Mesenchymal stem cell (in vitro differentiated cells and primary cell): ENCODE measurements around the gene PAX5.

Source experiments
- DNase-seq: peaks from one replicate; pipeline ENCODE4 v3.0.0-alpha.2; 2013
- H2AFZ ChIP-seq: one replicate; pipeline ENCODE4 v1.6.1; 2013; ENCODE audit warnings: low read depth, mild to moderate bottlenecking, control low read depth, inconsistent platforms, low read length, moderate library complexity
- H2AK5ac ChIP-seq: 2 replicates; pipeline ENCODE4 v1.6.1; 2013; ENCODE audit warnings: low read length, moderate library complexity, mild to moderate bottlenecking, inconsistent platforms; ENCODE audit not compliant: severe bottlenecking
- H2BK120ac ChIP-seq: one replicate; pipeline ENCODE4 v1.6.1; 2013; ENCODE audit warnings: low read depth, mild to moderate bottlenecking, inconsistent platforms, low read length, moderate library complexity
- H2BK12ac ChIP-seq, 2 experiments: one replicate each; pipeline ENCODE4 v1.6.1; 2013; ENCODE audit warnings: inconsistent platforms in 2 of 2, low read length in 2 of 2, mild to moderate bottlenecking in 2 of 2, moderate library complexity in 2 of 2, control low read depth in 1 of 2
- H2BK15ac ChIP-seq: one replicate; pipeline ENCODE4 v1.6.1; 2013; ENCODE audit warnings: mild to moderate bottlenecking, low read depth, inconsistent platforms; ENCODE audit not compliant: poor library complexity, severe bottlenecking
- H2BK5ac ChIP-seq: 2 replicates; pipeline ENCODE4 v1.6.1; 2013; ENCODE audit warnings: low read depth, mild to moderate bottlenecking, low read length, control low read depth, inconsistent platforms; ENCODE audit not compliant: poor library complexity, severe bottlenecking
- H3K14ac ChIP-seq, 2 experiments: one replicate each; pipeline ENCODE4 v1.6.1; 2013; ENCODE audit warnings: inconsistent platforms in 2 of 2, low read length in 2 of 2, control low read depth in 1 of 2, mild to moderate bottlenecking in 1 of 2, moderate library complexity in 1 of 2
- H3K18ac ChIP-seq, 2 experiments: one replicate each; pipeline ENCODE4 v1.6.1; 2013; ENCODE audit warnings: inconsistent platforms in 2 of 2, low read length in 2 of 2, control low read depth in 1 of 2, low read depth in 1 of 2, mild to moderate bottlenecking in 1 of 2
- H3K23ac ChIP-seq, 2 experiments: one replicate each; pipeline ENCODE4 v1.6.1; 2013; ENCODE audit warnings: inconsistent platforms in 2 of 2, low read length in 2 of 2, mild to moderate bottlenecking in 2 of 2, moderate library complexity in 2 of 2, control low read depth in 1 of 2
- H3K27ac ChIP-seq: 2 replicates; pipeline ENCODE4 v1.5.1; 2013; ENCODE audit warnings: mild to moderate bottlenecking, moderate library complexity, low read length, control low read depth, inconsistent platforms; ENCODE audit not compliant: poor library complexity, severe bottlenecking
- H3K27me3 ChIP-seq, 2 experiments: 2 replicates each; pipeline versions ENCODE4 v1.6.1 to v1.7.0; 2013; ENCODE audit warnings: low read length in 2 of 2, mild to moderate bottlenecking in 2 of 2, moderate library complexity in 2 of 2, control low read depth in 1 of 2, inconsistent platforms in 1 of 2; ENCODE audit not compliant: control insufficient read depth in 1 of 2, insufficient read depth in 1 of 2
- H3K36me3 ChIP-seq, 2 experiments: 2 replicates each; pipeline versions ENCODE4 v1.6.1 to v1.7.0; 2013; ENCODE audit warnings: low read length in 2 of 2, control low read depth in 1 of 2, inconsistent platforms in 1 of 2, low read depth in 1 of 2, mild to moderate bottlenecking in 1 of 2; ENCODE audit not compliant: insufficient read depth in 2 of 2, control insufficient read depth in 1 of 2
- H3K4ac ChIP-seq, 2 experiments: one replicate each; pipeline ENCODE4 v1.6.1; 2013; ENCODE audit warnings: inconsistent platforms in 2 of 2, low read length in 2 of 2, mild to moderate bottlenecking in 2 of 2, moderate library complexity in 2 of 2, control low read depth in 1 of 2, low read depth in 1 of 2
- H3K4me1 ChIP-seq: 2 replicates; pipeline ENCODE4 v1.6.1; 2013; ENCODE audit warnings: low read depth, low read length, control low read depth; ENCODE audit not compliant: control insufficient read depth, insufficient read depth
- H3K4me2 ChIP-seq: 2 replicates; pipeline ENCODE4 v1.6.1; 2013; ENCODE audit warnings: low read length, mild to moderate bottlenecking, inconsistent platforms; ENCODE audit not compliant: poor library complexity, severe bottlenecking
- H3K4me3 ChIP-seq, 2 experiments: 2 replicates each; pipeline versions ENCODE4 v1.5.1 to v1.7.0; 2013; ENCODE audit warnings: low read length in 2 of 2, mild to moderate bottlenecking in 2 of 2, control low read depth in 1 of 2, low read depth in 1 of 2; ENCODE audit not compliant: insufficient read depth in 1 of 2
- H3K79me1 ChIP-seq: replicated peaks from 2 replicates; pipeline ENCODE4 v1.6.1; 2013; ENCODE audit warnings: mild to moderate bottlenecking, control low read depth, low read length, inconsistent platforms; ENCODE audit not compliant: poor library complexity, severe bottlenecking
- H3K9ac ChIP-seq: 2 replicates; pipeline ENCODE4 v1.7.0; 2013; ENCODE audit warnings: mild to moderate bottlenecking, low read length, moderate library complexity
- H3K9me3 ChIP-seq: 2 replicates; pipeline ENCODE4 v1.7.0; 2013; ENCODE audit warnings: mild to moderate bottlenecking, low read length; ENCODE audit not compliant: control insufficient read depth
- H4K8ac ChIP-seq: one replicate; pipeline ENCODE4 v1.6.1; 2013; ENCODE audit warnings: inconsistent platforms, mild to moderate bottlenecking, low read length, moderate library complexity
- H4K91ac ChIP-seq: one replicate; pipeline ENCODE4 v1.6.1; 2013; ENCODE audit warnings: mild to moderate bottlenecking, low read length, inconsistent platforms
- WGBS: methylation state at CpG from one replicate; pipeline ENCODE4 v1.1.7; 2013; ENCODE audit warnings: mixed read lengths; 5-methylcytosine and 5-hydroxymethylcytosine counted together

The PAX5 gene

DNA sequence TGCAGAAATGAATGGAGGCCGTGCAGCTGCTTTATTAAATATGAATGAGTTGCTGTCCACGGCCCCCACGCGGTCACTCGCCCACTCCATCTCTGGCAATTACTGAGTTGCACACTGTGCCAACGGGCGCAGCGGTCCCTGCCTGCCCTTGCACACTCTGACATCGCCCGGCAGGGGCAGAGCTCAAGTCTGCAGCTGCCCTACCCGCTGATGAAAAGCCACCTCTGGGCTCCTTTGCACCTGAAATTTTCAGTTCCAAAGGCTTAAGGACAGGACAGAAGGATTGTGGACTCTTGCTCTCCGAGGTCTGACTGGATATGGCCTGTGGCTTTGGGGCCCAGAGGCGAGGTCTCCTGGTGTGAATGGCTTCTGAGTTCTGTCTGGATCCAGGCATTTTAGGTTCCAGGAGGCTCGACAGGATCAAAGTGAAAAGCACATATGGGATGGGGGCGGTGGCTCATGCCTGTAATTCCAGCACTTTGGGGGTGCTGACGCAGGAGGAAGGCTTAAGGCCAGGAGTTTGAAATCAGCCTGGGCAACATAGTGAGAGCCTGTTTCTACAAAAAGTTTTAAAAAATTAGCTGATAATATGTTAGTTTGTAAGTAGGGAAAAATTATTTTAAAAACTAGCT lies 201.8 kb downstream of the PAX5 start:
- no peak overlapping the region for H2BK12ac ChIP-seq
- no peaks in the 10 kb centered on the region for H3K79me1 ChIP-seq
- H2AFZ ChIP-seq: no peak overlapping the region
- no peak overlapping the region for H3K14ac ChIP-seq
- no peak overlapping the region for H2AK5ac ChIP-seq
- no peak overlapping the region for H2BK15ac ChIP-seq
- H3K9me3 ChIP-seq: peaks cover 6% of the 10 kb centered on the region
- H3K4ac ChIP-seq: no peak overlapping the region
- DNase-seq: no peak
- H3K4me2 ChIP-seq: no peak overlapping the region
- H3K4me3 ChIP-seq: no peak overlapping the region
- no peak overlapping the region for H2BK120ac ChIP-seq
- no peak overlapping the region for H3K18ac ChIP-seq
- no peak overlapping the region for H2BK5ac ChIP-seq
- no peak overlapping the region for H3K9ac ChIP-seq
- H3K27me3 ChIP-seq: peaks cover 65 to 78% of the 10 kb centered on the region in 2 experiments
- no peak overlapping the region for H3K27ac ChIP-seq
- H3K23ac ChIP-seq: no peak overlapping the region
- H3K4me1 ChIP-seq: peaks cover 1% of the 10 kb centered on the region
- H4K91ac ChIP-seq: no peak overlapping the region
- no peak overlapping the region for H4K8ac ChIP-seq
- no peaks in the 10 kb centered on the region for H3K36me3 ChIP-seq
- 81% methylated on average over 16 of the region's 16 CpGs for WGBS

- no peak overlapping the region for H2BK120ac ChIP-seq
- H3K4me3 ChIP-seq: no peak overlapping the region
- no peak overlapping the region for H2AK5ac ChIP-seq
- no peak overlapping the region for H3K18ac ChIP-seq
- H2BK5ac ChIP-seq: no peak overlapping the region
- peaks cover 6% of the 10 kb centered on the region for H3K9me3 ChIP-seq
- H2BK12ac ChIP-seq: no peak overlapping the region
- H3K23ac ChIP-seq: no peak overlapping the region
- H2AFZ ChIP-seq: no peak overlapping the region
- H3K14ac ChIP-seq: no peak overlapping the region
- H3K9ac ChIP-seq: no peak overlapping the region
- peaks cover 65 to 79% of the 10 kb centered on the region in 2 experiments for H3K27me3 ChIP-seq
- H3K4ac ChIP-seq: no peak overlapping the region
- no peaks in the 10 kb centered on the region for H3K79me1 ChIP-seq
- H2BK15ac ChIP-seq: no peak overlapping the region
- no peaks in the 10 kb centered on the region for H3K36me3 ChIP-seq
- 46% methylated on average over 7 of the region's 7 CpGs for WGBS
- no peak overlapping the region for H4K8ac ChIP-seq
- peaks cover 1% of the 10 kb centered on the region for H3K4me1 ChIP-seq
- H3K4me2 ChIP-seq: no peak overlapping the region
- H4K91ac ChIP-seq: no peak overlapping the region
- DNase-seq: no peak
- no peak overlapping the region for H3K27ac ChIP-seq
These were observed 202.5 kb downstream of the PAX5 start for GRCh38 chr9:36831381-36832161.

GRCh38 chr9:36828611-36829013 lies 205.5 kb downstream of the PAX5 start:
- no peak overlapping the region for H3K14ac ChIP-seq

GRCh38 chr9:36827593-36827992 lies 206.5 kb downstream of the PAX5 start:
- WGBS: 88% methylated on average over 5 of the region's 5 CpGs
- H3K9ac ChIP-seq: no peak overlapping the region

More at GRCh38 chr9:36828611-36829013, 205.5 kb downstream of the PAX5 start:
- Histone ChIP-seq H4K8ac (no peak overlapping the region), H2BK15ac (no peak overlapping the region), H3K9me3 (peaks cover 6% of the 10 kb centered on the region), H3K18ac (no peak overlapping the region), H2AFZ (no peak overlapping the region), H3K9ac (no peak overlapping the region), H3K27me3 (peaks cover 69 to 80% of the 10 kb centered on the region in 2 experiments), H3K4me3 (no peak overlapping the region), H2BK5ac (no peak overlapping the region), H3K36me3 (no peaks in the 10 kb centered on the region), H3K4ac (no peak overlapping the region), H4K91ac (no peak overlapping the region), H2AK5ac (no peak overlapping the region), H3K23ac (no peak overlapping the region), H3K79me1 (no peaks in the 10 kb centered on the region), H3K4me1 (peaks cover 1% of the 10 kb centered on the region), H3K27ac (no peak overlapping the region), H2BK12ac (no peak overlapping the region), H2BK120ac (no peak overlapping the region), H3K4me2 (no peak overlapping the region)
- DNase-seq: no peak
- 89% methylated on average over 7 of the region's 7 CpGs for WGBS

More at GRCh38 chr9:36827593-36827992, 206.5 kb downstream of the PAX5 start:
- no peak overlapping the region for H3K27ac ChIP-seq
- no peak overlapping the region for H3K4me2 ChIP-seq
- no peak overlapping the region for H2BK15ac ChIP-seq
- no peak overlapping the region for H2BK120ac ChIP-seq
- no peak overlapping the region for H3K23ac ChIP-seq
- no peak overlapping the region for H2BK5ac ChIP-seq
- H3K79me1 ChIP-seq: no peaks in the 10 kb centered on the region
- H3K9me3 ChIP-seq: peaks cover 6% of the 10 kb centered on the region
- no peak overlapping the region for H2AK5ac ChIP-seq
- H3K4me1 ChIP-seq: peaks cover 1% of the 10 kb centered on the region
- peaks cover 71 to 91% of the 10 kb centered on the region in 2 experiments for H3K27me3 ChIP-seq
- no peak for DNase-seq
- H3K14ac ChIP-seq: no peak overlapping the region
- no peak overlapping the region for H3K4ac ChIP-seq
- no peak overlapping the region for H2AFZ ChIP-seq
- no peaks in the 10 kb centered on the region for H3K36me3 ChIP-seq
- no peak overlapping the region for H3K4me3 ChIP-seq
- H4K8ac ChIP-seq: no peak overlapping the region
- no peak overlapping the region for H3K18ac ChIP-seq
- no peak overlapping the region for H2BK12ac ChIP-seq
- no peak overlapping the region for H4K91ac ChIP-seq
